T-helper 2 cell treated with Interferon-gamma antibody and Interleukin-4, amounts not matched to agents 100 ng/mL and 5 ng/mL, for 36 hours (primary cell): ENCODE results near the gene MROH2A. TPM values are rescaled to one million over a fixed set of nuclear protein-coding genes. Genes with fewer than 3 reads are reported as not detected.

Experiments used
- intact Hi-C: fragments of 100-400 bp; cut with micrococcal nuclease; formaldehyde crosslinking; loops from one replicate; pipeline ENCODE4 v1.15.1; 2023
- total RNA-seq: library from RNA; stranded (reverse); gene quantifications from 2 replicates; pipeline ENCODE4 v1.2.3, GENCODE V29; 2022

Gene MROH2A
- total RNA-seq, 1 donor from 2014 or later: not detected

DNA sequence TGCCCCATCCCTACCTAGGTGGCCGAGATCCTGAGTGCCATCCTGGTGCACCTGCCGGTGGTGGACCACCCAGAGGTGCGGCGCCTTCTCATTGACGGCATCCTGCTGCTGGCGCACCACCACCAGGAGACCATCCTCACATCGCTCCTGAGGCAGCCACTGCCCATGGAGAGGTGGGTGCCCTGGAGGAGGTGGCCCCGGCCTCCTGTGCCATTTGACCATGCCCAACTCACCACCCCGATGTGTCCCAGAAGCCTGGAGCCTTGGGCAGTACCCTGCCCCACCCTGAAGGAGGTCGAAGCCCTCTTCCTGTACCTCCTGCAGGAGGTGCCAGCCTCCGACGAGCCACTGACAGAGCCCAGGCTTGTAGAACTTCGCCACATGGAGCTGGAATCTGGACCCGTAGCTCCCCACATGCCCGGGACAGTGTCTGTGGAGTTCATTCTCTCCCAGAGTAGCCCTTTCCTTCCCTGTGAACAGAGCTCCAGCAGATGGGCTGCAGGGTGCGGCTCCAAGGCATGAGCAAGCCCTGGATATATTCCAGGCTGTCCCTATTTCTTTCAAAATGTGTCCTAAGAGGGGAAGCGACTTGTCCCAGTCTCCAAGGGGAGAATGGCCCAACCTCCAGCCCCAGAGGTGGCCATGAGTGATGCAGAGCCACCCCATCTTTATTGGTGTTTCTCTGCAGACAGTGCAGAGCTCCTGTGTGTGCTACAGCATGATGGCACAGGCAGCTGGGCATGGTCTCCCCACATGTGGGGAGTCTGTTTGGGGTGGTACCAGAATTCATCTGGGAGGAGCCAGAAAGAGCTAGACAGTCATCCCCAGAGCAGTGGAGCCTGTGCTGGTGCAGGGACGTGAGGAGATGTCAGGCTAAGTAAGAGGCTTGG lies 42.0 kb downstream of the MROH2A start:
- intact Hi-C loops: no loop called here

DNA sequence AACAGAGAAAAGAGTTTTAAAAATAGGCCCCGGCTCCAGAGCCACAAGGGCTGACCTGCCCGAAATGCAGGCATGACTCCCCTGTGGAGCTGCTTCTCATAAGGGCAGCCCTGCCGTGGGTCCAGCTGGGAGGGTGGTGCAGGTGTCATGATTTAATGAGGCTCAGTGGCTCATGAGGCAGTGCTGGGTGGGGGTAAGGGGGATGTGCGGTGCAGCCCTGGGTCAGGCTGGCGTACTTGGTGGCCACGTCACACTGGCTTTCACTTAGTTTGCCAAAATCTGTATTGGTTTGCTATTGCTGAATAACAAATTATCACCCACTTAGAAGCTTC lies 42.6 kb downstream of the MROH2A start:
- intact Hi-C loops: no loop called here

DNA sequence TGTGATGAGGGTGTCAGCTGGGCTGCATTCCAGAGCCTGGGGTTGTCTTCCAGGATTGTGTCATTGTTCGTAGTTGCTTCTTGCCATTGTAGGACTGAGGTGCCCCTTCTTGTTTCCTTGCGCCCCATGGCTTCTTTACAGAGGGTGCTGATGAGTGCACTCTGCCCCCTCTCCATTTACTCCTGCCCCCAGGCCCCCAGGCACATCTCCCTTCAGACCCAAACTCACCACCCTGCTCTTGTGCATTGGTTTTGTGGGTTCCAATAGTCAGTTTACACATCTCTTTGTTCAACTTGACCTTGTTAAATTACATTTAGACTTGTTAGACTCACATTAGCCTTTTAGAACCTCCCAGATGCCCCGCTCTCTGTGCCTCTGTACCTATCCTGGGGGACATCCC lies 43.1 kb downstream of the MROH2A start:
- intact Hi-C loops: no loop called here

DNA sequence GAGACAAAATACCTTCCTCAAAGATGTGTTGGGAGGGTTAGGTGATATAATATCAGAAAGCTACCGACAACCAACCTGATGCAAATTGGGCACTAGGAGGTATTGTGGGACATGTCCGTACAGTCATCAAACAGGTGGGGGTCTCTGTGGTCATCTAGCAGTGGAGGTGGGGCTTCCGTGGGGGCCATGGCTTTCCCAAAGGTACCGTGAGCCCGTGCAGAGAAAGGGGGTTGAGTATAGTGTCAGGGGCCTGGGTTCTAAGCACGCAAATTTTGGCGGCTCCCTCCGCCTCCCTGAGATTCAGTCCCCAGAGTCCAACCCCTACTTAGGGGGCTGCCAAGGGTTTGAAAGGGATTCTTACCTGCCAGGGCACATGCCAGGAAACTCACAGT lies 43.6 kb downstream of the MROH2A start:
- intact Hi-C loops: no loop called here

DNA sequence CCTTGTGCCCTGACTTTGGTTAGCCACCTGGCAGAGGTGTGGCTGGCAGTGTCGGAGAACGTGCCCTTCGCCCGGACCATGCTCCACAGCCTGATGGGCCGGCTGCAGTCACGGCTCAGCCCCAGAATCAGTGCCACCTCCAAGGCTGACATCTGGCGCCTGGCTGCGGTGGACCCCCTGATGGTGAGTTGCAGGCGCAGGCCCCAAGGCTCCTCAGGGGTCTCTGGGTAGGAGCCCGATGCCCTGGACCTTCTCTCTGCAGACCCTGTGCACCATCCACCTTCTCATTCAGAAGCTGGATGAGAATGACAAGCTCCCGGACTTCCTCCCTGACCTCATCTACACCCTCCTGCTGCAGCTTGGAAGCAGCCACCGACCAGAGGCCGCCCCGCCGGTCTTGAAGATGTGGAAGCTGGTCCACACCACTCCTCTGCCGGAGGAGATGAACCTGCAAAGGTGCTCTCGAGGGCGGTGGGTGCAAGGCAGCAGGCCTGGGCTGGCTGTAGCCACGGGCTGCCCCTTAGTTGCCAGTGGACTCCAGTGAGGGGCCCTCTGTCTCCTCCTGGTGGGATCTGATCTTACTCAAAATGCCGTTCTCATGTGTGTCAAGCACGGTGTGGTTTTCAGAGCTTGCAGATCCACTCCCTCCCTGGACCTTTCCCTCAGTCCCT lies 44.1 kb downstream of the MROH2A start:
- intact Hi-C loops: no loop called here

DNA sequence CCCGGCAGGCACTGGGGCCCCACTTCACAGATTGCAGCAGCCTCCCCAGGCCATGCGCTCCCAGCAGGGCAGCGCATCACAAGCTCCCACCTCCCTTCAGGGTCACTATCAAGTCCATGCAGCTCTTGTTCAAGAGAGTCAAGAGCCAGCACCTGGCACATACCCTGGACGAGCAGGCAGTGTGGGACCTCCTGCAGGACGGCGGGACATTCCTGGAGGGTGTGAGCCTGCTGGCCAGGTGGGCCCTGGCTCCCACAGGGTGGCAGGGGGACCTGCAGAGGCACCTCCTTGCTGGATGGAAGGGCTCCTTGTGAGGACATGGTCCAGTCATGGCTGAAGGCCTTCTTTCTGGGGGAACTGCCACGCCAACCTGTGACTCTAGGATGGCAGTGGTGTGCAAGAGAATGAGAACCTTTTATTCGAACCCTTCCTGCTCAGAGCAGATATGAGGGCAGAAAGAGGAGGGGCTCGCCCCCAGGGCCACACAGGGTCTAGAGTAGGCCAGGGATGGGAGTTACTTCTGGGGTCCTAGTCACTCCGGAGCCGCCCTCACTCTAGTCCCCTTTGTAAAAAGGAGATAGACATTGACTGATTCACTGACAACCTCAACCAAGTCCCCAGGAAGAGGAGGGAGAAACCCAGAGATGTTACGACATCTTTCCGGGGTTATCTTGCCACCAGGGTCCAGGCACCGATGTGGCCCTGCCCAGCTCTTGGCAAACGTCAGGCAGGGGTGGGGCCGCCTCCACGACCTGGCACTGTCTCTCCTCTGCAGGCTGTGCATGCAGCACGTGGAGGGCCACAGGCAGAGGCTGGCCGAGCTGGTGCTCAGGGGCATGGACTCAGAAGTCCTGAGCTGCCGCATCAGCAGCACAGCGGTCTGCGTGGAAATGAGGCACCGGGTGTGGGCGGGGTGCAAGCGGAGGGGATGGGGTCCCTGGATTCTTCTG lies 44.9 kb downstream of the MROH2A start:
- intact Hi-C loops: no loop called here

DNA sequence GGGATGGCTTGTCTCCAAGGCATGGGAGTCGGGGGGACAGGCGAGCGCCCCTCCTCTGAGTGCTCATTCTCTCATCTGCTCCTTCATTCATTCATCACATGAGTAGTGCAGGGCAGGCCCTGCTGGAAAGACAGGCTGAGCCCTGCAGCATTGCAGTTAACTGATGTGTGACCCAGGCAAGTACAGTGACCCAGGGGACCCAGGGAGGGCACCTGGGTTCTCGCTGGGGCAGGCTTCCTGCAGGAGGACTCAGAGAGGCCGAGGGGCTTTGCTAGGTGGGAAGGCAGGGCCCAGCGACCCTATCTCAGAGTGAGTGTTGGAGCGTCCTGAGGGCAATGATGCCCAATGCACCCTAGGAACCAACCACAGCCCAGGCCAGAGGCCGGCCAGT lies 45.6 kb downstream of the MROH2A start:
- intact Hi-C loops: no loop called here

DNA sequence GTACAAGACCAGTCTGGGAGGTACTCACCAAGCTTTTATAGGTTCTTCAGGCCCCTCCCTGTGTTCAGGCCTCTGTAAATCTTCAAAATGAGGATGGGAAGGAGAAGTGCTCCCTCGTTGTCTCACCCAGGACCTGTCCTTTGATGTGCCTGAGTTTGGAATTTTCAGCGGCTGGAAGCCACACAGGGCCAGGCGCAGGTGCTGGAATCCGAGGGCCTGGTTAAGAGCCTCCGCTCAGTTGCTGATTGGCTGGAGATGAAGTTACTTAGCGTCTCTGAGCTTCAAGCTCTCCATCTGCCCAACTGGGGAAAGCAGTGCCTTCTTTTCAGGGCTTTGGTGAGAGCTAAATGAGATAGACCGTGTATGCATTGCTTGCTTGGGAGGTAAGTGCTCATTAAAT lies 46.2 kb downstream of the MROH2A start:
- intact Hi-C loops: no loop called here

DNA sequence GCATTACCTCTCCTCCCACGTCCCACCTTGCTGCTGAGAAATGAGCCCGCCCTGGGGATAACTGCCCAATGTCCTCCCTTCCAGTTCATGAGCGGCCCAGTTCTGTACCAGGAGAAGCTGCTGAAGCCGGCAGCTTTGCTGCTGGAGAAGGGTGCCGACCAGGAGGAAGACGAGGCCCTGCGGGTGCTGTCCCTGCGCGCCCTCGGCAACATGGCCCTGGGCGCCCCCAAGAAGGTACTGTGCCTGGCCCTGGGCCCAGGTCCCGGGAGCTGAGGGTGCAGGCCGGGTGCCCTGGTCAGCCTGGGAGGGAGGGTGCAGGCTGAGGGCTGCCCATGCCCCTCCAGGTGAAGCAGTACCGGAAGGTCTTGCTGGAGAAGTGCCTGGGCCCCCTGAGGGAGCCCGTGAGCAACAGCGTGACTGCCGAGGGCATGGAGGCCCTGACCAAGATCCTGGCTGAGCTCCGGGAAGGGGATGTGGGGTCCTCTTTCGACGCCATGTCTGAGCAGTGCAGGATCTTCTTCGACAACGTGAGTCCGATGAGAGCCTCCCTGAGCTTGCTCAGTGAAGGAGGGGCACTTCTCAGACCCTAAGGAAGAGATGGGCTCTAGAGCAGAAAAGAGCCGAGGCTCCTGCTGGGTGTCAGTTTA lies 50.5 kb downstream of the MROH2A start:
- intact Hi-C loops: no loop called here

DNA sequence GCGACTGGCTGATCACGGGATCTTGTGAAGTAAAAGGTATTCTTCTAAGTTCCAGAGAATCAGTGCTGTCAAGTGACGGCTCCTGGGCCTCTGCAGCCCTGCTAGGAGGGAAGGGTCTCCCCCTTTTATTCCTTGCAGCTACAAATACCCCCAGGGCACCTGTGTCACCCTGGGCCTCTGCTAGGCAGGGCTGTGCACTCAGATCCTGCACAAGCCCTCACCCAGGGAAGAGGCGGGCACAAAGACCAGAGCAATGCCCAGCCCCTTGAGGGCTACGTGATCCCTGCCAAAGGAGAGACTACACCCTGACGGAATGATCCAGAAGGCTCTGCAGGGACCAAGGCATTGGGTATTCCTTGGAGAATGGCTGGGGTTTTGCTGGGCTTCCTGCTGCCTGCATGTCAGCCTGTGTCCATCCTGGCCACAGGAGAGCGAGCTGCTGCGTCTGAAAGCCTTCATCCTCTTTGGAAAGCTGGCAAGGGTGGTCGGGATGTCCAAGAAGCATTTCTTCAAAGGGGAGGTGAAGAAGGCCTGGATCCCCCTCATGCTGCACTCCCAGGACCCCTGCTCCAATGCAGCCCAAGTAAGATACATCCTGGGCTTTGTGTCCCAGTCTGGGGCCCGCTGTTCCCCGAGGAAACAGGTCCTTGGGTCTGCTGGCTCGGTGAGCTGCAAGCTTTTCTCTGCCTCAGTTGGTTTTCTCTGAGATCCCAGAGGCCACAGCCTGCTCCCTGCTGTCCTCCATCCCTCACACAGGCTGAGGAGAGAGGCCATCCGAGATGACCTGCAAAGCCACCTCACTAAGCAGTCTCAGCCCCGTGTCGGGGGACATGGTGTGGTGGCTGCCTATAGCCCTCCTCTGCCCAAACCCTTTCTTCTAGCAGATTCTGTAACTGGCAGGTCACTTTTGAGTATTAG lies 51.3 kb downstream of the MROH2A start:
- intact Hi-C loops: no loop called here

DNA sequence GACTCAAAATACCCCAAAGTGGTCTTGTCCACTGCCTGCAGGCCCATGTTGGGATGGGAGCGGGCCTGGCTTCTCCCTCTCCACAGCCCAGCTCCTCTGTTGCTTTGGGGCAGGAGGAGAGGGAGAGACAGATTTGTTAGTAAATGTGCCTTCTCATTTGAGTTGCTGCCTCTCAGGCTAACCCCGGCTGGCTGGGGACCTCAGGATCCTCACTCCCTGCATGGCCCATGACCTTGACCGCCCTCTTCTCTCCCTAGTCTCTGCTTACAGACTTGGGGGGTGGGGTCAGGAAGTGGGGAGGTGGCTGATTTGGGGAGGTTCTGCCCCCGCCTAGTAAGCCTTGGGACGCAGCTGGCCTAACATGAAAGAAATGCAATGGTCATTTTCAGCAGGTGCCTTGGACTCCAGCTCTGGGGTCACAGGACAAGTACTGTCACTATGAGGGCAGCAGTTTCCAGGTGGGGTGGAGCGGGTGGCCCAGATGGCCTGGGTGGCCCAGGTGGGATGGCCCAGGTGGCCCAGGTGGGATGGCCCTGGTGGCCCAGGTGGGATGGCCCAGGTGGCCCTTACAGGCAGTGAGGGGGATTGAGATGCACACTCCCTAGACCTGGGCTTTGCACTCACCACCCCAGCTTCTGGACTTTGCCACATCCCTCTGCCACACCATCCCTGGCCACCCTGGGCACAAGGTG lies 52.1 kb downstream of the MROH2A start:
- intact Hi-C loops: no loop called here

DNA sequence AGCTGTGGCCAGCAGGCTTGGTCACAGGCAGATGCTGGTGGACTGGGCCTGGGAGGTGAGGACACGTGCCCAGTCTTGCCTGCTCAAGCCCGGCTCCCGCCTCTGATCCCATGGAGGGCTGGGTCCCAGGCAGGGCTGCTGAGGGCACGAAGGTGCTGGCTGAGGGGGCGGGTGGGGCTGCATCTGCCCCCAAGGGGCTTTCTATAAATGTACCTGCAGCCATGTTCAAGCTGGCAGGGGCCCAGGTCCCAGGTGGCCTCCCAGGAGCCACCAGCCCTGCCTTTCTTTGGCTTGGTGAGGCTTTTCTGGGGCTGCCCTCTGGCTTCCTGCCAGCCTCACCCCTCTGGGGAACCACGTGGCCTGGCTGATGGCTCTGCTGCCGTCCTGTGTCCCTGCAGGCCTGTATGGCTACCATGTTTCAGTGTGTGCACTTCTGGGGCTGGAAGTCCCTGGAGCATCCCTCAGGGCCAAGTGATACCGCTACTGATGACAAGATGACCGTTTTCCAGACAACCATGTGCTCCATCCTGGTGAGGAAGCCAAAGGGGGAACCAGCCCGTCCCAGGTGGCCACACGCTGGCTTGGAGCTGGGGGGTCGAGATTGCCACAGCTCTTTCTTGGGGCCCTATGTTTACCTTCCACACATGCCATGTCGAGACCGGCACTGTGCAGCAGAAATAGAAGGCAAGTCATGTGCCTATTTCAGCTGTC lies 53.0 kb downstream of the MROH2A start:
- intact Hi-C loops: no loop called here

DNA sequence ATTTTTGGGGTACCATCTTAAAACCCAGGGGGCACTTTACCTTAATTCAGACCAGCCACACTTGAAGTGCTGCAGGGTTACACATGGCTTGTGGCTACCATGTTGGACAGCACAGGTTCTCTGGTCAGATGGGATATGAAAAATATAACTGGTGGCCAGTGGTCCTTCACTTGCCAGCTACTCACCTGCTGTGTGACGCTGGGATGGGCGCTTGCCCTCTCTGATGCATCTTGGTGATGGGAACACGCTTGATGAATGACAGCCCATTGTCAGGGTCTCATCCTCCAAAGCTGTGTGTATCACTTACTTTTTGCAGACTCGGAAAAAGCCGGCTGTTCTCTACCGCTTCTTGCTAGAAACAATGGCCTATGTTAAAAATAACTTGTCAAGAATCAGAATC lies 53.7 kb downstream of the MROH2A start:
- intact Hi-C loops: no loop called here

DNA sequence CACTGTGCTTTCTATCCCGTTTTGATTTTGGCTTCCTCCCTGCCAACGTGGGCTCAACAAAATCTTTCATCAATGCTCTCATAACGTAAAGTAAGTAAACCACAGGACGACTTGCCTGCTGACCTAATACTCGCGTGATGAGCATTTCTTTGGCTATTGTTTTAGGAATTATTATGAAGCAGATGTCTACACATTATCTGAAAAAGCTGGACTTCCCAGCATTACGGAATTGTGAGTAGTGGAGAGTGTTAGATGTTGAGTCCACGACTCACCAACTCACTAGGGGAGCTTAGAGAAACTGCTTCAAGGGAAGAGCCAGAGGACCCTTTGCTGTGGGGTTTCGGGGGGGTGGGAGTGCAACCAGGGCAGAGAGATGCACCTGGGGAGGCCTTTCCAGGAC lies 54.3 kb downstream of the MROH2A start:
- intact Hi-C loops: no loop called here

DNA sequence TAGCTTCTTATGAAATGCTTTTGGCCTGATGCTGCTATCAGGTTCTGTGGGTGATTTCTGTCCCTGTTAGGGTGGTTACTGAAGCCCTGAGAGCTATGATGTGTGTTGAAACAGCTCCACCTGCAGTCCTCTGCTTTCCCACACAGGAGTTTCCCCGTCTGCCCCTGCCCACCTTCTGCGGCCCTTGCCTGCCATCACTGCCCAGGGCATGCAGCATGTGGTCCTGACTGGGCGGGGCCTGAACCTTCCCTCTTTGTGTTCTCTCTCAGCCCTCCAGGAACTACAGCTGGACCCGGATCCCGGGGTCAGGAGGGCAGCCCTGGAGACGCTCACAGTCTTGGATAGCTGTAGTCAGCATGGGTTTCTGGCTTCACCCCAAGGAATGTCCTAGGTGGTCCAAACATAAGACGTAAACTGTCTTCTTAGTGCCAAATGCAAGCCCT lies 54.8 kb downstream of the MROH2A start:
- intact Hi-C loops: no loop called here

DNA sequence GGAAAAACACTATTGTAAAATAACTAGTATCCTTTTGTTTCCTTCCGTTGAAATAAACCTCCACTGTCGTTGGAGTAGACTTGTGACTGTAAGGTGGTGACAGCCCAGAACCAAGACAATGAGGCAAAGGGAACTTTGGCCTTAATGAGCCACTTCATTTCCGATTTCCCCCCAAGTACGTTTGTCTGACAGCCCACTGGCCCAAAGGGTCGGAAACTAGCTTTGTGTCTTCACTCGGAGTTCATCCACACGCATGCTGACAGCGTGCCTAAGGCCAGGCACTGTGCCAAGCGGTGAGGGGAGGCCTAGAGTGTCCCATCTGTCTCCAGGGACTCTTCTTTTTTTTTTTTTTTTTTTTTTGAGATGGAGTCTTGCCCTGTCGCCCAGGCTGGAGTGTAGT lies 55.2 kb downstream of the MROH2A start:
- intact Hi-C loops: no loop called here

DNA sequence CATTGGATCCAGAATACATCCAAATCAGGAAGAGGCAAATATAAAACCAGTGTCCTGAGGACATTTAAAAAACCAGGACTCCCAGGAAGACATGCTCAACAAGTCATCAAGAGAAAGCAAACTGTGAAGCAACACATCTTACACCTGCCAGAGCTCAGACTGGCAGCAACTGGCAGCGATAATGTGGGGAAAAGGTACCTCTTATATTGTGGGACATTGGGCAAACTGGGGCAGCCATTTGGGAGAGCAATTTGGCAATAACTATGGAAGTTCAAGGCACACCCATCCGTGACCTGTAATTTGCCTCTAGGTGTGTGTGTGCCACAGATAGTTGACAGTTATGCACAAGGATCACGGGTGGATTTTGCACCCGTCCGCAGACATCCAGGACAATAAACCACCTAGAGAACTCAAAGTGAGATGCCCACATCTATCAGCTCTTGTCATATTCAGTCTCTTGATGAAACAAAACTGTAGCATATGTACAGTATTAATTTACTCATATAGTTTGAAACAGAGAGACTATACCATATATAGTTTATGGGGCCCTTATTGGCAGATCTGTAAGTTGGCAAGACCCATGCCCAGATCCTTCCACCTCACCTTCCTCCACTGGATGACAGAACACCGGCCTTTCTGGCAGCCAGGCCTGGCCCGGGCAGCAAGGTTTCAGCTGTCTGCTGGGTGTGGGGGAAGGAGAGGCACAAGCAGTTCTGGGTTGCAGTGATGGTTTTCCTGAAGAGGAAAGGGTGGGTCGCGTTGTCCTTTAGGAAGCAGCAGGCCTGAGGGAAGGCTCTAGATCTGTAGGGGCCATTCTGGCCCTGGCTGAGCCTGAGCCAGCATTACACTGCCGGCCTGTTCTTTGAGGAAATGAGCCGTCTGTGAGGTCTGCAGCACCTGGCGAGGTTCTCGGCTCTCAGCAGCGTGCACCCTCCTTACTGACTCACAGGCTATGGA lies 57.4 kb downstream of the MROH2A start:
- intact Hi-C loops: no loop called here

DNA sequence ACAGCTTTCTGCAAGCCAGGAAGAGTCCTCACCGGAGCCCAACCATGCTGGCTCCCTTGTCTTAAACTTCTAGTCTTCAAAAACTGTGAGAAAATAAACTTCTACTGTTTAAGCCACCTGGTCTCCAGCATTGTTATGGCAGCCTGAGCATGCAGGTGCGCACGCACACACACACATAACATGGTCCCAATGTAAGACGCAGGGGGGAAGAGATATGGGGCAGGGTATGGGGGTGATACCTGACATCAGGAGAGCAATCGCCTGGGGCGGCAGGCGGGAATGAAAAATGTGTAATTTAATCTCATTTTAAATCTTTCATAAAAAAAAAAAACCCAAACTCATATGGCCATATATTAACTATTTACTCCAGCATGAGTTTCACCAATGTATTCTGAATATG lies 58.2 kb downstream of the MROH2A start:
- intact Hi-C loops: no loop called here
